Measurements from ENCODE around the gene IRF2BPL.

IRF2BPL gene

DNA sequence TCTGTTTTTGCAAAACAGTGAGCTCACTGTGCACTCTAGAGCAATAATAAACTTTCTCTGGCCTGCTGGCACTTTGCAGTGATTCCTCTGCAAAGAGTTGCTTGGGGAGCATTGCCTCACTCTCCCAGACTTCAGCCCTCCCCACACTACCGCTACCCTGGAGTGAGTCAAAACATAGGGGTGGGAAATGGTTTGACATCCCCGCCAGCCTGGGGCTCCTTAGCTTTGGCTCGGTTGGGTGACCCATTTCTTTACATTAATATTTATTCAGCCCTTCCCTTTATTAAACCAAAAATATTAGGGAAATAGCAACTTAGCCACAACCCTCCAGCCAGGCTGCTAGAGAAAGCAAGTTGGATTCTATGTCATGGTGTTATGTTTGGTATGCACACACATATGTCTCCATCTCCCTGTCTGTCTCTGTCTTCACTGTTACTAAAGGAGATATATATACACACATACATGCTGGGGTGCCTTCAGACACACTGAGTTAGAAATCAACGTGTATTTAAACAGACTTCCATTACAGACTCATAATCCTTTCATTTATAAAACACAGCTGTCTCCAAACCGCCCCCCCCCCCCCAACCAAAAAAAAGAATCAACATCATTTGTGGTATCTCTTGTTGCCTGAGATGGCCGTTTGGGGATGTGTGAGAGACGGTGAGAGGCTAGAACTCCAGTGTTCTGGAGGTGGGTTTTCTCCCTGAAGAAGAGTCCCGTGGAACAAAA lies 3.4 kb upstream of the IRF2BPL start:
- TF ChIP-seq, protein P1, sequence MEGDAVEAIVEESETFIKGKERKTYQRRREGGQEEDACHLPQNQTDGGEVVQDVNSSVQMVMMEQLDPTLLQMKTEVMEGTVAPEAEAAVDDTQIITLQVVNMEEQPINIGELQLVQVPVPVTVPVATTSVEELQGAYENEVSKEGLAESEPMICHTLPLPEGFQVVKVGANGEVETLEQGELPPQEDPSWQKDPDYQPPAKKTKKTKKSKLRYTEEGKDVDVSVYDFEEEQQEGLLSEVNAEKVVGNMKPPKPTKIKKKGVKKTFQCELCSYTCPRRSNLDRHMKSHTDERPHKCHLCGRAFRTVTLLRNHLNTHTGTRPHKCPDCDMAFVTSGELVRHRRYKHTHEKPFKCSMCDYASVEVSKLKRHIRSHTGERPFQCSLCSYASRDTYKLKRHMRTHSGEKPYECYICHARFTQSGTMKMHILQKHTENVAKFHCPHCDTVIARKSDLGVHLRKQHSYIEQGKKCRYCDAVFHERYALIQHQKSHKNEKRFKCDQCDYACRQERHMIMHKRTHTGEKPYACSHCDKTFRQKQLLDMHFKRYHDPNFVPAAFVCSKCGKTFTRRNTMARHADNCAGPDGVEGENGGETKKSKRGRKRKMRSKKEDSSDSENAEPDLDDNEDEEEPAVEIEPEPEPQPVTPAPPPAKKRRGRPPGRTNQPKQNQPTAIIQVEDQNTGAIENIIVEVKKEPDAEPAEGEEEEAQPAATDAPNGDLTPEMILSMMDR (conservative IDR thresholded peaks at IDR 0.05; ENCODE audit: low read depth) = no peak
- H3K27ac ChIP-seq = peak overlapping the region; percentile 100
- POLR2A ChIA-PET (ENCODE audit: low non-redundant PET) = no interaction called here
- CTCF ChIA-PET = interaction anchor here (0.7 kb wide), 1 partner anchor 85 kb away, joined by 5 read pairs; no protein-coding TSS in a partner anchor
- no peak for DNase-seq (ENCODE audit: low spot score)

DNA sequence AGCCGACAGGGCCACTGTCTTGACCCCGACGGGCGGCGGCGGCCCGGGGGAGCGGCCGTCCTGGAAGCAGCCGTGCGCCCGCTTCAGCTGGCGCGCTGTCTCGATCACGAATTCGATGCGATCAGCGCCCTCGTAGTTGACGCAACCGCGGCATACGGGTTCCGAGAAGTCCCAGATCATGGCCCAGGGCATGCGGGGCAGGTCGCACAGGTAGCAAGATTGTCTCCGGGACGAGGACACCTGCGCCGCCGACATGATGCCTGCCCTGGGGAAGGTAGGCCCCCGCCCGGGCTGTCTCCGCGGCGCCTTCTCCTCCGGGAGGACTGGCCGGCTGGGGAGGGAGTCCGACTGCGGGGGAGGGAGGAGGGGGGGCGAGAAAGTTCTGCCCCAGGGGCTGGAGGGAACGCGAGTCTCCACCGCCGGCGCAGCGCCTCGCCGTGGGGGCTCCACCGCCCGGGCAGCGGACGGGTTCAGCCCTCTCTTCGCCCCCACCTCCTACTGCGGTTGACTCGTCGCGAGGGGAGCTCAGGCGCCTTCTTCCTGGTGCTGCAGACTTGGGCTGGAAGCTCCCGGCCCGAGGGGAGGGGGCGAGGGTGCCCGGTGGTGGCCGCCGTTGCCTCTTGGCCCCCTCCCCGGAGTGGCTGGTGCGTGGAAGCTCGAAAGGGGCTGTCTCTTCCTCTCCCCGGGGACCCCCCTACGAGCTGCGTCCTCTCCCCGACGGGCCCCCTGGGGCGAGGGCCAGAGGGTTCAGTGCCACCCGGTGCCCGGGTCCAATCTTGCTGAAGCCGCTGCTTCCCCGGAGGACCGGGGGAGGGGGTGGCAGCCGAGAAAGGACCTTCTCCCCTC lies 747 bp downstream of the IRF2BPL start:
- ChIA-PET CTCF (interaction anchor here (0.5 to 2.9 kb wide), 14 partner anchors 11 to 155 kb away, joined by 3 to 20 read pairs (median 4); no protein-coding TSS in a partner anchor), POLR2A (ENCODE audit: low non-redundant PET) (interaction anchor here (0.6 to 1.3 kb wide), 5 partner anchors 36 to 109 kb away, joined by 3 to 5 read pairs (median 3); no protein-coding TSS in a partner anchor)
- no peak for DNase-seq (ENCODE audit: low spot score)
- TF ChIP-seq, protein P1 (conservative IDR thresholded peaks at IDR 0.05; ENCODE audit: low read depth) = peak; percentile 19; the same call in 1 of the 2 replicates
- peak overlapping the region; percentile 99 for H3K27ac ChIP-seq

DNA sequence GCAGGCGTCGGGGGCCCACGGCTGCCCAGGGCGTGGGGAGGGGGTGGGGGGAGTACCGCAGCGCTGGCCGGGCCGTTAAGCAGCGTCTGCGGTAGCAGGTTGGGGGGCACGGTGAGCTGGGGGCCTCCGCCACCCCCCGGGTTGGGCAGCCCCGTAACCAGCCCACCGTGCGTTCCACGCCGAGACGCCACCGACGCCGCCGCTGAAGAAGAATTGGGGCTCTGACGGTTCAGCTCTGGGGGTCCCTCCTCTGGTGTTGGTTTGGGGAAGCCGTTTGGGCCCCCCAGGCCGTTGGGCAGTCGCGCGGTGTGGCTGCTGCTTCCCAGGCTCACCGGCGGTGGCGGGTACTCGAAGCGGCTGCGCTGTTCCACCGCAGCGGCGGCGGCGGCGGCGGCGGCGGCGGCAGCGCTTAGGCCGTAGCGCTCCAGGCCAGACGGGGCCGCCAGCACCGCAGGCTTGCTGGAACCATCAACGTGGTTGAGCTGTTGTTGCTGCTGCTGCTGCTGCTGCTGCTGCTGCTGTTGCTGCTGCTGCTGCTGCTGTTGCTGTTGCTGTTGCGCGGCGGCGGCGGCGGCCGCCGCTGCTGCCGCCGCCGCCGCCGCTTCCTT lies 1.5 kb downstream of the IRF2BPL start:
- H3K27ac ChIP-seq = peak overlapping the region; percentile 99
- ChIA-PET CTCF (interaction anchor here (0.6 to 2.9 kb wide), 6 partner anchors 33 to 154 kb away, joined by 3 to 20 read pairs (median 6); no protein-coding TSS in a partner anchor), POLR2A (ENCODE audit: low non-redundant PET) (interaction anchor here (1.3 kb wide), 1 partner anchor 108 kb away, joined by 3 read pairs; no protein-coding TSS in a partner anchor)
- no peak for DNase-seq (ENCODE audit: low spot score)
- TF ChIP-seq, protein P1 (conservative IDR thresholded peaks at IDR 0.05; ENCODE audit: low read depth) = no peak

DNA sequence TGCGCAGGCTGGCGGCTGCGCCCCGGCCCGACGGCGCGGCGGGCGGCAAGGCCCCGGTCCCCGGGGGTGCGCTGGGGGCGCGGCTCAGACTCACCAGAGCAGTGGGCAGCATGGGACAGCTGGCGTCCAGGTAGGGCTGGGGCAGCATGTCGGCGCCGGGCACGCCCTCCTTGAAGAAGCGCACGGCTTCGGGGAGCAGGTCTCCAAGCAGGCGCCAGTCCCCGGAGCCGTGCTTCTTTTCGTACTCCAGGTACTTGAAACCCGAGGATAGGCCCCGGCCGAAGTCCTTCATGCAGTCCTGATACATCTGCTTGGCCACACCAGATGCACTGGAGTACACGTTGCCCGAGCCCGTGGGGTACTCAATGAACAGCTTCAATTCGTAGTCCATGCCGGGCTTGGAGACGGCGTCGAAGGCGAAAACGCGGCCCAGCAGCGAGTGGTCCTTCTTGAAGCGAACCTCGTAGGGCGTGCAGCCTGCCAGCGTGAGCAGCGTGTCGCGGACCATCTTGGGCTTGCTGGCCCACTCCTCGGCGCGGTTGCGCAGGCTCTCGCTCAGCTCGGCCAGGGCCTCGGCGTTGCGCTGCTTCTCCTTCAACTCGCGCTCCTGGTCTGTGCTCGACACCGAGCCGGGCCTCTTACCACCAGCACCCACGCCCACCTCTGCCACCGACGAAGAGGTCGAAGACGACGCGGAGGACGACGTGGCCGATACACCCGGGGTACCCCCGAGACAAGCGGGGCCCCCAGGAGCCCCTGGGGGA lies 2.2 kb downstream of the IRF2BPL start:
- CTCF ChIA-PET = interaction anchor here (0.6 to 2.9 kb wide), 6 partner anchors 34 to 153 kb away, joined by 3 to 20 read pairs (median 6); no protein-coding TSS in a partner anchor

DNA sequence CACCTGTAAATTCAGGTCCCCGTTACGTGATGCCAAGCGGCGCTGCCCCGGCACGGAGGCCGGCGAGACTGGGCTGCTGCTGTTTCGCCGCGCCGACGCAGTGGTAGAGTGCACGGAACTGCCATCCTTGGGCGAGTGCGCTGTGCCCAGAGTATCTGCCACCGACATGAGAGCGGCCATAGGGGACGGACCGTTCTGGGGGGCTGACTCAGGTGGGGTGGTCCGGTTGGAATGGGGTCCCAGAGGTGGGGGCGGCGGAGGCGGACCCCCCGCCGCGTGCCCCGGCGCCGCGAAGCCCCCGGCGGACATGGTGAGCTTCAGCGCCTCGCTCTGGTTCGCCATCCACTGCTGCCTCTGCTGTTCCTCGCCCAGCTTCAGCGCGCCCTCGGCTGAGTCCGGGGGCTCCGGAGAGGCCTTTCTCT lies 2.8 kb downstream of the IRF2BPL start:
- POLR2A ChIA-PET (ENCODE audit: low non-redundant PET) = no interaction called here
- CTCF ChIA-PET = interaction anchor here (2.9 kb wide), 1 partner anchor 44 kb away, joined by 20 read pairs; no protein-coding TSS in a partner anchor
- TF ChIP-seq, protein P1 (conservative IDR thresholded peaks at IDR 0.05; ENCODE audit: low read depth) = no peak
- no peak for DNase-seq (ENCODE audit: low spot score)
- H3K27ac ChIP-seq = peak overlapping the region; percentile 99

More for the DNA sequence above, 2.2 kb downstream of the IRF2BPL start:
- POLR2A ChIA-PET (ENCODE audit: low non-redundant PET) = no interaction called here
- TF ChIP-seq, protein P1 (conservative IDR thresholded peaks at IDR 0.05; ENCODE audit: low read depth) = no peak
- DNase-seq (ENCODE audit: low spot score) = no peak
- H3K27ac ChIP-seq = peak overlapping the region; percentile 99

Measured in RWPE1 (cell line).